Prostate gland (tissue), 2 donors: ENCODE results near the gene NPHS1.

Experiments used
- CTCF ChIP-seq, 4 experiments: fragments of 200-600 bp in 2 of 4; fragments of 450-650 bp in 2 of 4; sonication (generic) in 2 of 4; IDR thresholded peaks; 1 replicate in 3 of 4; 2 replicates in 1 of 4; pipeline ENCODE4 v1.5.1; 2016 to 2019; ENCODE audit warnings: antibody characterized with exemption in 4 of 4, mild to moderate bottlenecking in 2 of 4, moderate library complexity in 2 of 4
- POLR2AphosphoS5 ChIP-seq: sonication (generic); formaldehyde crosslinking; IDR thresholded peaks from one replicate; pipeline ENCODE4 v1.6.1; 2017; ENCODE audit warnings: antibody characterized with exemption

DNA sequence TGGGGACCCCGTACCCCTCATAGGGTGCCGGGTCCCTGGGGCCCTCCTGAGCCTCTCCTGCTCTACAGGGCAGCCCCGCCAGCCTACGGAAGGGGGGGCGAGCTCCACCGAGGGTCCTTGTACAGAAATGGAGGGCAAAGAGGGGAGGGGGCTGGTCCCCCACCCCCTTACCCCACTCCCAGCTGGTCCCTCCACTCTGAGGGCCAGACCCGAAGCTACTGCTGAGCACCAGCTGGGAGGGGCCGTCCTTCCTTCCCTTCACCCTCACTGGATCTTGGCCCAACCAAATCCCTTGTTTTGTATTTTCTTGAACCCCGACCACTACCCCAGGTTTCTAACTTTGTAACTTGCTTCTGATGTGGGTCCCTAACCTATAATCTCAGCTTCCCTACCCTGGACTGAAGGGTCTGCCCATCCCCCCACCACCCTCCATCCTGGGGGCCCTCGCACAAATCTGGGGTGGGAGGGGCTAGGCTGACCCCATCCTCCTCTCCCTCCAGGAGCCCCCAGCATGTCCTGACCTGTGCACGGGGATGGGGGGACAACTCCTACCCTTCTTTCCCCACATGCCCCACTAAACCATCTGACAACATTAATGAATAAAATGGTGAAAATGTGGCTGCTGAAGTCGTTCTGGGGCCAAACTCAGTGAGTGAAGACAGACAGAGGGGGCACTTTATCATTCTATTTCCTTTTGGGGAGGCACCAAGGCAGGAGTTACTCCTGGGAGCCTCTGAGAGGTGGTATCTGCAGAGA is 63.9 kb downstream of the NPHS1 start:
- TF ChIP-seq CTCF (IDR thresholded peaks at IDR 0.05) = no peak
- no peak for TF ChIP-seq POLR2AphosphoS5
